ENCODE results near the gene ATP6AP1.
"Not testable (repeated sequence)": the region's sequence is repeated elsewhere in the genome, so short reads cannot be mapped to it uniquely, and the experiment has no call there.

ATP6AP1 gene

DNA sequence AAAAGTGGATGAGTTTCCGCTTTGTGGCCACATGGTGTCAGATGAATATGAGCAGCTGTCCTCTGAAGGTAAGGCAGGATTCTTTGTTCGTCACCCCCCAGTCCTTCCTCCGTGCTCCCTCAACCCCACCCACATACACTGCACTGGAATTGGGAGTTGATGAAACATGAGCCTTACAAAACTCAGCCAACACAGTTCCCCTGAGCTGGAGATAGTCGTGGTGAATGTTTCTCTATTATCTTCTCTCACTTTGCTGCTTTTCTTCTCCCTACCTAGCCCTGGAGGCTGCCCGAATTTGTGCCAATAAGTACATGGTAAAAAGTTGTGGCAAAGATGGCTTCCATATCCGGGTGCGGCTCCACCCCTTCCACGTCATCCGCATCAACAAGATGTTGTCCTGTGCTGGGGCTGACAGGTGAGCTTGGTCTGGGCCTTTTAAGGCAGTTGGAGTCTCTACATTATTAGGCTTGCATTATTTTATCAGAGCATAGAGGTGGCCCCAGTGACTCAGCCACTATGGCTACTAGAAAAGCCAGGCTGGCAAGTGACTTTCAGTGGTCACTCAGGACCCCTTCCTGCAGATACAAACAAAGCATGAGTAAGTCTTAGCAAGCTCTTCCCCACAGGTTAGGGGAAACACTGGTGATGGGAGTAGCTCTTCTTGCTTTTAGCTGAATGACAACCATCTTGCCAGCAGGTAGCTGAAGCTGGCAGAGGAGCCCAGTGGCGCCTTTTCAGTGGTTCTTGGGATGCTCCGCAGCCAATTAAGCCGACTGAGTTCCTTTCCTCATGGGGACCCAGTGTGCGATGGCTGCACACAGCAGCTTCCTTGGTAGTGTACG, 28.7 kb upstream of the ATP6AP1 start:
- DNase-seq (ENCODE audit: low read depth): no peak

DNA sequence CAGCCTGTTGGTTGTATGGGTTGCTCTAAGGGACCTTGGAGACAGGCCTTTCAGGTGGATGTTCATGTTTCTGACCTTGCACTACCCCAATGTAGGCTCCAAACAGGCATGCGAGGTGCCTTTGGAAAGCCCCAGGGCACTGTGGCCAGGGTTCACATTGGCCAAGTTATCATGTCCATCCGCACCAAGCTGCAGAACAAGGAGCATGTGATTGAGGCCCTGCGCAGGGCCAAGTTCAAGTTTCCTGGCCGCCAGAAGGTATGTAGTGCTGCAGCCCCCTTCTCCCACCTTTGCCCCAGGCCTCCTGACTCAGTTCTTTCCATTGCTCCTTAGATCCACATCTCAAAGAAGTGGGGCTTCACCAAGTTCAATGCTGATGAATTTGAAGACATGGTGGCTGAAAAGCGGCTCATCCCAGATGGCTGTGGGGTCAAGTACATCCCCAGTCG, 28.1 kb upstream of the ATP6AP1 start:
- not testable (repeated sequence) for DNase-seq (ENCODE audit: low read depth)

- no peak for DNase-seq (ENCODE audit: low read depth)
These were observed 27.3 kb upstream of the ATP6AP1 start for GRCh38 chrX:154401045-154401799.

DNA sequence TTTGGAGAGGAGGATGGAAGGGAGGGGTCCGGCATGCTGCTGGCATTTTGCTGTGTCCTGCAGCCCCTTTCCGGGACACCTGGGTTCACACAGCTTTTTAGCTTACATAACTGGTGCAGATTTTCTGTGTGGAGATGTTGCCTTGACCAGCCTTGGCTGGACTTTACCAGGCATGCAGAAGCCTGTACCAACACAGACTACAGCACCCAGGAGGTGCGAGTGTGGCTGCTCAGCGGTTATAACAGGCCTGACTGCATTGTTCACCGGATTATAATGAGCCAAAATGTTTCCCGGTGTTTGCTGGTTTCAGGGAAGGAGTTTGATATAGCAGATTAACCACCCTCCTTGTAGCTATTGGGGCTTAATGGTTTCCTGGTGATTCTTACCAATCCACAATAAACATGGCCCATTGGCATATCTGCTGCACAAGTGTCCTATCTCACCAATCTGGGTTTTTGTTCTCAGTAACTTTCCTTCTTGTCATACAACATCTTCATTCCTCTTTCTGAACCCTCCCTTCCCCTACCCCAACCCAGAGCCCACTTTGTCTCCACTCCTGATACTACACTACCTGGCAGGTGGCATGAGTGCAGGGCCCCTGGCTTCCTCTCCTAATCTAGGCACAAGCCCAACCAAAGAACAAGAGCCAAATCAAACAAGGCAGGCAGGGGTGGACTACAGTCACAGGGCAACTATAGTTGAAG, 26.4 kb upstream of the ATP6AP1 start:
- no peak for DNase-seq (ENCODE audit: low read depth)

- no peak for DNase-seq (ENCODE audit: low read depth)
These were observed 25.8 kb upstream of the ATP6AP1 start for GRCh38 chrX:154402622-154403127.

GRCh38 chrX:154403192-154403591, 25.3 kb upstream of the ATP6AP1 start:
- no peak for DNase-seq (ENCODE audit: low read depth)

- no peak for DNase-seq (ENCODE audit: low read depth)
These were observed 24.6 kb upstream of the ATP6AP1 start for GRCh38 chrX:154403858-154404257.

DNA sequence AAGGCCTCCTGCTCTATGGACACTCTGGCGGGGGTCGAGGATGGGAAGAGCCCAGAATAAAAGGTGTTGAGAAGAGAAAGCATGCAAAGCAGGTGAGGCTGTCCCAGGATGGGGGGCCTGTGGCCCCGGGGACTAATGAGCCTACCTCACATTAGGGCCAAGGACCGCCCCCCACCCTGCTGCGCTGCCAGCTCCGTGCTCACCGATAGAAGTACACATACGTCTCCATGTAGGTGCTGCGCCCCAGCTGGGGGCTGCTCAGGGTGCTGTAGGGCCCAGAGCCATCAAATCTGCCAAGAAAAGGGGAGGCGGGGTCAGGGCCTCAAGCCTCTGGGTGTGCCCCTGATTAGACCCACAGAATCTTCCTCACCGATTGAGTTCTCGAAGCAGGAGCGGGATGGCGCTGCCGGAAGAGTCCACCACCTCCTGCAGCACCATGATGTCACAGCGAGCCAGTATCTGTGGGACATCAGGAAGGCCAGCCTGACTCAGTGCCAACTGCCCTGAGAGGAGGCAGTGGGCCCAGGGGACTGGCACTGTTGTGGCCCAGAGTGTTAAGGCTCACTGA, 23.8 kb upstream of the ATP6AP1 start:
- DNase-seq (ENCODE audit: low read depth): no peak

GRCh38 chrX:154408659-154409221, 19.7 kb upstream of the ATP6AP1 start:
- DNase-seq (ENCODE audit: low read depth): no peak

DNA sequence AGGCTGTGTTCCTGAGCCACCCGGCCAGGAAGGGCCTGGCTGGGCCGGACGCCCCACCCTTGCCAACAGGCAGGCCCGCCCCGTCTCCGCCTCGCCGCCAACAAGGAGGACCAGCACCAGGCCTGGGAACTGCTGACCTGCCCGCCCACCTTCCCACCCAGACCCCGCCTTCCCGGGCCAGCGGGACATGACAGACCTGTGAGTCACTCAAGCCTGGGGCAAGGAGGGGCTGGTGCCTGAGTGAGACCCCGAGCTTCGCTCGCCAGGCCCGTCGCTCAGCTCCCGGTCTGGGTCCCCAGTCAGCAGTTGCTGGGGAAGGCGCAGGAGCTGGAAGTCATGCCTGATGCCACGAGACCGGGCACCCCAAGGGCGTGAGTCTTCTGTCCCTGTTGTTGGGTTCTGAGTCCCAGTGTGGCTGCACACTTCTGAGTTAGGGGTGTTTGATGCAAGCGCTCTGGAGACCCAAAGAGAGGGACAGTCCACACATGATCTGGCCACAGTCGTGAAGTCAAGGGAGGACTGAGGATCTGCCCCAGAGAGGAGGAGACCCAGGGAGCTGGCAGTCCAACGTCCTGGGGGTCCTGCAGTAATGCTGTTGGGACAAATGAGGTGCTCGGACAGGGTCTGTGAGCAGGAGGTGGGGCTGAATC, 19.1 kb upstream of the ATP6AP1 start, which contains the start of gene DNASE1L1:
TSS of gene DNASE1L1 (minus strand) at position 33 of the 650 bp plus-strand sequence. CDS start 3,686 bp downstream, outside the sequence.
- no peak for DNase-seq (ENCODE audit: low read depth)

- no peak for DNase-seq (ENCODE audit: low read depth)
These were observed 16.5 kb upstream of the ATP6AP1 start for GRCh38 chrX:154411981-154412340.

- DNase-seq (ENCODE audit: low read depth): no peak
These were observed 16.0 kb upstream of the ATP6AP1 start for GRCh38 chrX:154412468-154412867.

- no peak for DNase-seq (ENCODE audit: low read depth)
These were observed 15.3 kb upstream of the ATP6AP1 start for GRCh38 chrX:154413142-154413541.

GRCh38 chrX:154417157-154417556, 11.3 kb upstream of the ATP6AP1 start:
- DNase-seq (ENCODE audit: low read depth): no peak

- DNase-seq (ENCODE audit: low read depth): no peak
These were observed 9.3 kb upstream of the ATP6AP1 start for GRCh38 chrX:154419189-154419588.

DNA sequence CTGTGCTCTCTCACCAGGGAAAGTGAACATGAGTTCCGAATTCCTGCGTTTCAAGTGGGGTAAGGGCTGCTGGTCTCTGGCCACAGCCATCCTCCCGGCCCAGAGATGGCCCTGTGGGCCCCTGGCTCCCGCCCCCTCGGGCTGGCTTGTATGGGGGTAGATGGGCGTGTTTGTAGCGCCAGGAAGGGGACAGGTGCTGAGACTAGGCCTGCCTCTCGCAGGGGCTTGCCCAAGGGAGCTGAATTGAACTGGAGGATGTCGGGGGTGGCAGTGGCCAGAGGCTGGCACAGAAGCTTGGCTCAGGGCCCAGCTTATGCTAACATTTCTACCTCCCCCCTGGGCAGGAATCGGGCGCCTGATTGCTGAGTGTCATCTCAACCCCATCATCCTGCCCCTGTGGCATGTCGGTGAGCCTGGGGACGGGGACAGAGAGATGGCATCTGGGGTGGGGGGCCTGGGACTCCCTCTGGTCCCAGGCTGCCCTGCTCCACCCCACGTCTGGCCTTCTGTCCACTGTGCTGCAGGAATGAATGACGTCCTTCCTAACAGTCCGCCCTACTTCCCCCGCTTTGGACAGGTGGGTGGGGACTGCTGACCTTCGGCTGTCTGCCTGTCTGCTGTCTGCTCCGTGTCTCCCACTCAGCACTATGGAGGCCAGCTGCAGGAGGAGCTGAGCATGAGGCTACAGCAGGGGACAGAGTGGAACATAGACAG, 8.6 kb upstream of the ATP6AP1 start:
- no peak for DNase-seq (ENCODE audit: low read depth)

DNA sequence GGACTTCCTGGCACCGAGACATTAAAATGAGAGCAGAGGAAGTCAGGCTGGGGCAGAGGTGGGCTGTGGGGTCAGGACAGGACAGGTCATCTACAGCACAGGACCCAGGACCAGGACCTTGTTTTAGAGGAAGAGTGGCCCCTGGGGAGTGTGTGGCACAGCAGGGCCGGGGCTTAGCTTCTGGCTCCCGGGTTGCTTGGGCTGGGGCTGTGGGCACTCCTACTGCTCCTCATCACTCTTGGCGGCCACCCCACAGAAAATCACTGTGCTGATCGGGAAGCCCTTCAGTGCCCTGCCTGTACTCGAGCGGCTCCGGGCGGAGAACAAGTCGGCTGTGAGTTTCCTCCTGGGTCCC, 8.1 kb upstream of the ATP6AP1 start:
- no peak for DNase-seq (ENCODE audit: low read depth)

DNA sequence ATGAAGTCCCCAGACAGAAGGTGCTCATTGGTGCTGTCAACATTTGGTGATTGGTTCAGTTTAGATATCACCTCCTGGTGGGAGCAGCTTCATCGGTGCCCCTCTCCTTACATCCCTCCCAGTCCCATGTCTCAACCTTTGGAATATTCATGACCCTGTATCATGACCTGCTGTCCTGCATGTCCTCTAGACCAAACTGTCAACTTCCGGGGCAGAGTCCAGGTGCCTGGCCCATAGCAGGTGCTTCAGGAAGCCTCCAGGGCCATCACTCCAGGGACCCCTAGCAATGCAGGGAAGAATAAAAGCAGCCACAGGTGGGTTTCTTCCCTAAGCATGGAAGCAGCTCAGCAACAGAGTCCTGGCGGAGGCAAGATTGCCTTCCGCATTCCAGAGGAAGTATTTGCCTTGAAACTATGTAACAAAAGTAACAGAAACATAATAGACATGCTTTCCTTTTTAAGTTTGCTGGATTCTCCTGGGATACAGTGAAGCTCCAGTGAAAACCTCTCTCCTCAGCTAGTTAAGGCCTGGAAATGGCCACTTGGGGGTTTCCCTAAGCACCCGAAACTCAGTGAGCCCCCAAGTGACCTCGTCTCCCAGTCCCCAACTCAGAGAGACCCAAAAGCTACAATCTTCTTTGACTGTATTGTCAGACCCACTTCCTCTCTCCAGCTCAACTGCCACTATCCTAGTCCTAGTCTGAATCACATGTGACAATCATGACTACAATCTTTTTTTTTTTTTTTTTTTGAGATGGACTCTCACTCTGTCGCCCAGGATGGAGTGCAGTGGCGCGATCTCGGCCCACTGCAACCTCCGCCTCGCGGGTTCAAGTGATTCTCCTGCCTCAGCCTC, 1.3 kb upstream of the ATP6AP1 start:
- no peak for DNase-seq (ENCODE audit: low read depth)

DNA sequence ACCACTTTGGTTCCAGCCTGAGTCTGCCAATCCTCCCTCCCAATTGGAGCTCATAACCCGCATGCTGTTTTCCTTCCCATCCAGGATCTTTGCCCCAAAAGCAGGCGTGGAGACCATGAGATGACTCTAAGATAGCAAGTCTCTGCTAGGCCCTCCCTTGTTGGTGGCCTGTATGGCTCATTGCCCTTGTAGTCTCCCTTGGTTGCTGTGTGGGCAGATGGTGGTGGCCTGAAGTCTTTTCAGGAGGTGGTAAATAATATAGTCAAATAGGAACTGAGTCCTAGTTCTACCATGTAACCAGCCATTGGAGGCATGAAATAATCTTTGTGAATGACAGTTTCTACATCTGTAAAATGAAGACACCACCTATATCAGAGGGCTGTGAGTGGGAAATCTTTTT, 1.2 kb downstream of the ATP6AP1 start:
- no peak for DNase-seq (ENCODE audit: low read depth)

DNA sequence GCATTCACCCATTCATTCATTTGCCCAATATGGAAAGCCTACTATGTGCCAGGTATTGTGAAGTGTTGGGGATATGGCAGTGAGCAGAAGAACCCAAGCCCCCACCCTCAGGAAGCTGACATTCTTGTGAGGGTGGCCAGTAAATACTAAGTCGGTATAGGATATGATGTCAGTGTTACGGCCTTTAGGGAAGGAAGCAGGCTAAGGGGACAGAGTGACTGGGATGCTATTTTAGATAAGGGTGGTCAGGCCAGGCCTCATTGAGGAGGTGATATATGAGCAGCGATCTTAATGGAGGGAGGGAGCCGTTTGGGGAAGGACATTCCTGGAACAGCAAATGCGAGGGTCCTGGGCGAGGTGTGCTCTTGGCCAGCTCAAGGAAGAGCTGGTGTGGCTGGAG, 2.0 kb downstream of the ATP6AP1 start:
- no peak for DNase-seq (ENCODE audit: low read depth)
